ENCODE data around the gene TMEM50B. TPM values are rescaled to one million over a fixed set of nuclear protein-coding genes. Genes with fewer than 3 reads are reported as not detected.

TMEM50B gene
- polyA plus RNA-seq, 3 donors: 33.8 to 43.0 (median 38.2) TPM

DNA sequence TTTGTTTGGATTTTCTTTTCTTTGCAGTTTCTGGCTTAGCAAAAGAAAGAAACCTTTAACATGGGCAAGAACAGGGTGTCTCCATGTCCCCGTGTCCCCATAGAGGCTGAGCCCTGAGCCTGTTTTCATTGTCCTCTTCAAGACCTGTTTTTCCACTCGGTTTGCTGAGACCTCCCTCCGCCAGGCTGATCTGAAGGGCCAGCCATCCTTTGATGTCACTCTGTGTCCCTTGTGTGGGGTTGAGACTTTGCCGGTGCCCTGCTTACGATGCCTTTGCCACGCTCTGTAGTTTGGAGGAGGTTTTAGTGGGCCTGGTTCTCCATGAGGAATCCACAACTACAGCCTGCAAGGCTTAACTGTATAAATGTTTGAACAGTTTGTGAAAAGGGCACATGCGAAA is 52.7 kb downstream of the TMEM50B start:
- no peak for DNase-seq
- peaks cover 93 to 100% of the 10 kb centered on the region in 2 donors for H3K36me3 ChIP-seq (replicated peaks in 1 of 2; ENCODE audit: control insufficient read depth in 1 of 2, insufficient read depth in 2 of 2, low read length in 2 of 2)
- TF ChIP-seq, protein P1, sequence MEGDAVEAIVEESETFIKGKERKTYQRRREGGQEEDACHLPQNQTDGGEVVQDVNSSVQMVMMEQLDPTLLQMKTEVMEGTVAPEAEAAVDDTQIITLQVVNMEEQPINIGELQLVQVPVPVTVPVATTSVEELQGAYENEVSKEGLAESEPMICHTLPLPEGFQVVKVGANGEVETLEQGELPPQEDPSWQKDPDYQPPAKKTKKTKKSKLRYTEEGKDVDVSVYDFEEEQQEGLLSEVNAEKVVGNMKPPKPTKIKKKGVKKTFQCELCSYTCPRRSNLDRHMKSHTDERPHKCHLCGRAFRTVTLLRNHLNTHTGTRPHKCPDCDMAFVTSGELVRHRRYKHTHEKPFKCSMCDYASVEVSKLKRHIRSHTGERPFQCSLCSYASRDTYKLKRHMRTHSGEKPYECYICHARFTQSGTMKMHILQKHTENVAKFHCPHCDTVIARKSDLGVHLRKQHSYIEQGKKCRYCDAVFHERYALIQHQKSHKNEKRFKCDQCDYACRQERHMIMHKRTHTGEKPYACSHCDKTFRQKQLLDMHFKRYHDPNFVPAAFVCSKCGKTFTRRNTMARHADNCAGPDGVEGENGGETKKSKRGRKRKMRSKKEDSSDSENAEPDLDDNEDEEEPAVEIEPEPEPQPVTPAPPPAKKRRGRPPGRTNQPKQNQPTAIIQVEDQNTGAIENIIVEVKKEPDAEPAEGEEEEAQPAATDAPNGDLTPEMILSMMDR (IDR thresholded peaks at IDR 0.05): no peak
- Mint-ChIP-seq H3K9me3 (peaks cover 0 to 3% (median 0%) of the 10 kb centered on the region in 7 donors), H3K4me1 (peaks cover 8% of the 10 kb centered on the region), H3K4me3 (no peak overlapping the region), H3K36me3 (peaks cover 77 to 96% of the 10 kb centered on the region in 2 donors), H3K27me3 (ENCODE audit: low read depth in 3 of 3) (peaks cover 0 to 2% (median 0%) of the 10 kb centered on the region in 3 donors), H3K27ac (peak overlapping the region in 2 of 7 donors; percentile 10 to 77)
- H3K4me1 ChIP-seq (ENCODE audit: control insufficient read depth in 1 of 2, insufficient read depth in 2 of 2, low read length in 2 of 2): peaks cover 8 to 15% of the 10 kb centered on the region in 2 donors
- intact Hi-C loops (cut with micrococcal nuclease): loop anchor here in 1 of 2 donors (5.0 kb wide), 1 partner anchor 85 kb away; no protein-coding TSS in a partner anchor
- H3K4me3 ChIP-seq (replicated peaks in 1 of 3; ENCODE audit: low read depth in 2 of 3, low read length in 3 of 3): no peak overlapping the region
- H3K79me2 ChIP-seq (ENCODE audit: insufficient read depth, low read length): peaks cover 95% of the 10 kb centered on the region
- no peak overlapping the region for H3K9ac ChIP-seq (ENCODE audit: insufficient read depth, low read length, poor library complexity, severe bottlenecking)
- WGBS (ENCODE audit: insufficient coverage): 92% methylated on average over 7 of the region's 7 CpGs
- H3K27ac ChIP-seq (ENCODE audit: low read depth in 1 of 2, low read length in 2 of 2): no peak overlapping the region
- H3K4me2 ChIP-seq (replicated peaks; ENCODE audit: extremely low read depth, low read length, poor library complexity, severe bottlenecking): no peak overlapping the region
- H4K20me1 ChIP-seq (ENCODE audit: insufficient read depth, low read length): peaks cover 100% of the 10 kb centered on the region
- H3K27me3 ChIP-seq (ENCODE audit: control insufficient read depth in 2 of 2, insufficient read depth in 2 of 2, low read length in 2 of 2): no peaks in the 10 kb centered on the region
- no peak overlapping the region for H2AFZ ChIP-seq (ENCODE audit: insufficient read depth, low read depth, low read length, poor library complexity, severe bottlenecking)
- H3K9me3 ChIP-seq (replicated peaks in 1 of 2; ENCODE audit: control insufficient read depth in 1 of 2, insufficient read depth in 1 of 2, low read length in 2 of 2): no peaks in the 10 kb centered on the region

DNA sequence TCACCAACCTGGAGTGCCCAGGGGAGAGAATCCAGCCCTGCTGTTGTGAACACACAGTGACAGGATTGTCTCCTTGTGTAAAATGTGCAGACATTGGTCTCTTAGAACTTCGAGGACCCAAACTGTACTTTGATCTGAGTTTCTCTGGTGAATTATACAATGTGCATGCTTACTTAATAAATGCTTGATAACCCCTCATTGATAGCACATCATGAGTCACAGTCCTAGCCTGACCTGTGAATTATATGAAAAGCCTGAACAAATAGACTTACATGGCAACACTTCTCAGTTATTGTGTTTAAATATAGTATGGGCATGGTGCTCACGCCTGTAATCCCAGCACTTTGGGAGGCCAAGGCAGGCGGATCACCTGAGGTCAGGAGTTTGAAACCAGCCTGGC is 53.9 kb downstream of the TMEM50B start:
- H3K27ac ChIP-seq (ENCODE audit: low read depth in 1 of 2, low read length in 2 of 2): peak overlapping the region in 1 of 2 donors; percentile 48
- Mint-ChIP-seq H3K27ac (peak overlapping the region in 2 of 7 donors; percentile 13 to 35), H3K4me1 (peaks cover 5% of the 10 kb centered on the region), H3K9me3 (peaks cover 0 to 3% (median 0%) of the 10 kb centered on the region in 7 donors), H3K36me3 (peaks cover 80 to 96% of the 10 kb centered on the region in 2 donors), H3K27me3 (ENCODE audit: low read depth in 3 of 3) (peaks cover 0 to 2% (median 0%) of the 10 kb centered on the region in 3 donors), H3K4me3 (no peak overlapping the region)
- DNase-seq: no peak
- peaks cover 91 to 100% of the 10 kb centered on the region in 2 donors for H3K36me3 ChIP-seq (replicated peaks in 1 of 2; ENCODE audit: control insufficient read depth in 1 of 2, insufficient read depth in 2 of 2, low read length in 2 of 2)
- H3K27me3 ChIP-seq (ENCODE audit: control insufficient read depth in 2 of 2, insufficient read depth in 2 of 2, low read length in 2 of 2): no peaks in the 10 kb centered on the region
- intact Hi-C loops (cut with micrococcal nuclease): loop anchor here in 1 of 2 donors (5.0 kb wide), 1 partner anchor 84 kb away; no protein-coding TSS in a partner anchor
- H3K79me2 ChIP-seq (ENCODE audit: insufficient read depth, low read length): peaks cover 95% of the 10 kb centered on the region
- no peak overlapping the region for H3K4me2 ChIP-seq (replicated peaks; ENCODE audit: extremely low read depth, low read length, poor library complexity, severe bottlenecking)
- no peak overlapping the region for H3K4me3 ChIP-seq (replicated peaks in 1 of 3; ENCODE audit: low read depth in 2 of 3, low read length in 3 of 3)
- H4K20me1 ChIP-seq (ENCODE audit: insufficient read depth, low read length): peaks cover 100% of the 10 kb centered on the region
- peaks cover 0 to 3% of the 10 kb centered on the region in 2 donors for H3K4me1 ChIP-seq (ENCODE audit: control insufficient read depth in 1 of 2, insufficient read depth in 2 of 2, low read length in 2 of 2)
- TF ChIP-seq, protein P1 (IDR thresholded peaks at IDR 0.05): no peak
- WGBS (ENCODE audit: insufficient coverage): no CpG with 5 or more reads among the region's 3 CpGs
- no peak overlapping the region for H2AFZ ChIP-seq (ENCODE audit: insufficient read depth, low read depth, low read length, poor library complexity, severe bottlenecking)
- H3K9ac ChIP-seq (ENCODE audit: insufficient read depth, low read length, poor library complexity, severe bottlenecking): no peak overlapping the region
- H3K9me3 ChIP-seq (replicated peaks in 1 of 2; ENCODE audit: control insufficient read depth in 1 of 2, insufficient read depth in 1 of 2, low read length in 2 of 2): no peaks in the 10 kb centered on the region
